ENCODE results near the gene OR1E2. TPM values are rescaled to one million over a fixed set of nuclear protein-coding genes. Genes with fewer than 3 reads are reported as not detected.
A peak's percentile ranks its signal among the peaks of the same experiment; 100 is the strongest.
"Not testable (repeated sequence)": the region's sequence is repeated elsewhere in the genome, so short reads cannot be mapped to it uniquely, and the experiment has no call there.

The OR1E2 gene
- total RNA-seq, 6 experiments from 2014 or later = not detected

DNA sequence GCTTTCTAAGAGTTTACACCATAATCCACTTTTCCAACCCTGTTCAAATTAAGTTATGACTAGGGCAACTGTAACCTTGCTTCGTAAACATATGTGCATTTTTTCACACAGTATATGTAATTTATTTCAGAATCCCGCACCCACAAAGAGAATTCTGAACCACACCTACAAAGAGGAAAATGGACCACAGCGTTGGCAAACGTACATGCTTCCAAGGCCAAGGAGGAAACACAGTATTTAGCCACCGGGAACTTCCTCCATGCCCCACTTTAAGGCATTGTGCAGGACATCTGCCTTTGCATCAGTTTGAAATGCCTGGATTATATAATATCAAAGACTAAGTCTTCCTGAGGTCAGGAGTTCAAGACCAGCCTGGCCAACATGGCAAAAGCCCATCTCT lies 35.9 kb upstream of the OR1E2 start:
- ATAC-seq (no peak), DNase-seq (no peak)
- peaks cover 0 to 12% (median 2%) of the 10 kb centered on the region in 4 donors for H3K4me1 ChIP-seq
- no peak overlapping the region for H3K27ac ChIP-seq
- H3K9me3 ChIP-seq = no peaks in the 10 kb centered on the region
- no peak for TF ChIP-seq CTCF (IDR thresholded peaks at IDR 0.05)
- TF ChIP-seq POLR2A (IDR thresholded peaks at IDR 0.05) = no peak
- no peaks in the 10 kb centered on the region for H3K36me3 ChIP-seq
- WGBS (ENCODE audit: insufficient coverage, low coverage, low lambda C conversion rate, missing lambda C conversion rate) = 65% methylated on average over 5 of the region's 5 CpGs
- intact Hi-C loops (cut with DNase I) = no loop called here
- no peak overlapping the region for H3K4me3 ChIP-seq
- no peaks in the 10 kb centered on the region for H3K27me3 ChIP-seq

DNA sequence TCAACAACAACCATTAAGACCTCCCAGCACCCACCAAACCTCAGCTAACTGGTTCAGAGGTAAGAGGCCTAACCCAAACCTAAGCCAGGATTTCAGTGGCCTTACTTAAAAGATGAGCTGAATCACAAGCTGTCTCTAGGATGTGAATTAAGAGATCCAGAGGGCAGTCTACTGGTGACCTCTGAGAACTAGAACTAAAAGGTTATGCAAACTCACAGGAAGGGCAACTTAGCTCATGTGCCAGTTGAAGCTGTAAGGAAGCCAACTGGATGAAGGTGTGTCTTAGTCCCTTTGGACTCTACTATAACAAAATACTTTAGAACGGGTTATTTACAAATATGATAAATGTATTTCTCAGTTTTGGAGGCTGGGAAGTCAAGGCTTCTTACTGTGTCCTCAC lies 32.7 kb upstream of the OR1E2 start:
- 18% methylated on average over 1 of the region's 1 CpG for WGBS (ENCODE audit: insufficient coverage, low coverage, low lambda C conversion rate, missing lambda C conversion rate)

DNA sequence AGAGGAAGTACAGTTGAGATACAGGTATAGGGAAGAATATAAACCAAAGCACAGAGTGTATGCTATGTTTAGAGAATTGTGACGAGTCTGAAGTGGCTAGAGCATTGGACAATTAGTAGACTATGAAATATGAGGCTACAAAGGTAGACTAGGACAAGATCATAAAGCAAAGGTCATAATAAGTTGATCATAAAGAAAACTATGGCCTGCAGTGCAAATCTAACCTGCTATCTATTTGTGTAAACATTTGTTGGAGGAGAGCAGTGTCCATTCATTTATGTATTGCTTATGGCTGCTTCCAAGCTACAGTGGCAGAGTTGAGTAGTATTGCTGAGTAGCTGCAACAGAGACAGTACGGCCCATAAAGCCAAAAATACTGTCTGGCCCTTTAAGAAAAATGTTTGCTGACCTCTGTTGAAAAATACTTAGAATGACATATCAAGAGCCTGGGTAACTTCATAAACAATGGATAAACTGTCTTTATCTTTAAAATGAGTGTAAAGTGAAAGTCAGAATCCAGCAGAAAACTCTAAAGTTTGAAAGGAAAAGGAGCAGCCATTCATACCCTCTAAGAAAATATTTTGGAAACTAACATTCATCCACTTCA lies 14.5 kb upstream of the OR1E2 start:
- Histone ChIP-seq H3K27me3 (no peaks in the 10 kb centered on the region), H3K4me3 (no peak overlapping the region), H3K4me1 (no peaks in the 10 kb centered on the region), H3K27ac (no peak overlapping the region), H3K36me3 (no peaks in the 10 kb centered on the region), H3K9me3 (no peaks in the 10 kb centered on the region)
- no peak for DNase-seq
- intact Hi-C loops (cut with DNase I) = no loop called here
- peak in 1 of 4 donors; percentile 36 for ATAC-seq
- 68% methylated on average over 2 of the region's 2 CpGs for WGBS (ENCODE audit: insufficient coverage, low coverage, low lambda C conversion rate, missing lambda C conversion rate)
- TF ChIP-seq POLR2A (IDR thresholded peaks at IDR 0.05) (no peak), CTCF (IDR thresholded peaks at IDR 0.05) (no peak)

More for the DNA sequence above, 32.7 kb upstream of the OR1E2 start:
- H3K27me3 ChIP-seq; H3K4me3 ChIP-seq; H3K4me1 ChIP-seq; H3K9me3 ChIP-seq; intact Hi-C loops (cut with DNase I); H3K36me3 ChIP-seq; DNase-seq: not testable (repeated sequence)
- peak overlapping the region in 1 of 3 donors; percentile 20 for H3K27ac ChIP-seq
- peak; percentile 92 to 98 (median 94) for ATAC-seq

- Histone ChIP-seq H3K27me3 (no peaks in the 10 kb centered on the region), H3K4me3 (no peak overlapping the region), H3K4me1 (no peaks in the 10 kb centered on the region), H3K27ac (no peak overlapping the region), H3K36me3 (no peaks in the 10 kb centered on the region), H3K9me3 (no peaks in the 10 kb centered on the region)
- no peak for TF ChIP-seq POLR2A (IDR thresholded peaks at IDR 0.05)
- TF ChIP-seq CTCF (IDR thresholded peaks at IDR 0.05) = peak in 1 of 4 donors; percentile 8
- DNase-seq (no peak), ATAC-seq (no peak)
- intact Hi-C loops (cut with DNase I) = no loop called here
- 54% methylated on average over 2 of the region's 2 CpGs for WGBS (ENCODE audit: insufficient coverage, low coverage, low lambda C conversion rate, missing lambda C conversion rate)
Observed at GRCh38 chr17:3447625-3448024, 14.0 kb upstream of the OR1E2 start.

DNA sequence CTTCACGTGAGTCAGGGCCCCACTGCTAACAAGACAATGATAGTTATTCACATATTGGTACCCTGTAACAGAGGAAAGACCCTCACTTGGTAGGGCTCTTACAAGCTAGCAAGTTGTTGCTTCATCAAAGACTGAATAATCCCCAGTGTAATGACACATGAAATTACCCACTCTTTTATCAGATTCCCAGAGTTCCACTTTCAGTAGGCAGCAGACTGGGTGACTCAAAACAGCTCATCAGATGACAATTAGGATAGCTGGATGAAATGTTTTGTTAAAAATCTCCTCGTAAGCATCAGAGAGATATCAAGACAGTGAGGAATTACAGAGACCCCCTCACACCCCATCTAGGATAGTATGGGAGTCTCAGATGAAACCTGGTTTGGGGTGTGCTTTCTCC lies 6.8 kb upstream of the OR1E2 start:
- no peaks in the 10 kb centered on the region for H3K4me1 ChIP-seq
- WGBS (ENCODE audit: insufficient coverage, low coverage, low lambda C conversion rate, missing lambda C conversion rate) = 59% methylated on average over 2 of the region's 2 CpGs
- H3K27ac ChIP-seq = no peak overlapping the region
- no peak for ATAC-seq
- H3K27me3 ChIP-seq = peaks cover 0 to 3% of the 10 kb centered on the region in 2 donors
- intact Hi-C loops (cut with DNase I) = no loop called here
- no peaks in the 10 kb centered on the region for H3K36me3 ChIP-seq
- no peak for DNase-seq
- H3K4me3 ChIP-seq = no peak overlapping the region
- no peaks in the 10 kb centered on the region for H3K9me3 ChIP-seq
- TF ChIP-seq POLR2A (IDR thresholded peaks at IDR 0.05) = no peak
- no peak for TF ChIP-seq CTCF (IDR thresholded peaks at IDR 0.05)

All from right lobe of liver (tissue), 6 donors.